GM19043 (cell line): ENCODE data around the gene PLXDC1.
"Not testable (repeated sequence)": the region's sequence is repeated elsewhere in the genome, so short reads cannot be mapped to it uniquely, and the experiment has no call there.

Source experiments
- ATAC-seq: cut with Tn5 transposase; IDR thresholded peaks from one replicate; pipeline ENCODE4 v1.9.1; 2021; ENCODE audit warnings: low read depth; ENCODE audit not compliant: unreplicated experiment

The PLXDC1 gene

GRCh38 chr17:39071573-39071972, 79.9 kb downstream of the PLXDC1 start:
- no peak for ATAC-seq

DNA sequence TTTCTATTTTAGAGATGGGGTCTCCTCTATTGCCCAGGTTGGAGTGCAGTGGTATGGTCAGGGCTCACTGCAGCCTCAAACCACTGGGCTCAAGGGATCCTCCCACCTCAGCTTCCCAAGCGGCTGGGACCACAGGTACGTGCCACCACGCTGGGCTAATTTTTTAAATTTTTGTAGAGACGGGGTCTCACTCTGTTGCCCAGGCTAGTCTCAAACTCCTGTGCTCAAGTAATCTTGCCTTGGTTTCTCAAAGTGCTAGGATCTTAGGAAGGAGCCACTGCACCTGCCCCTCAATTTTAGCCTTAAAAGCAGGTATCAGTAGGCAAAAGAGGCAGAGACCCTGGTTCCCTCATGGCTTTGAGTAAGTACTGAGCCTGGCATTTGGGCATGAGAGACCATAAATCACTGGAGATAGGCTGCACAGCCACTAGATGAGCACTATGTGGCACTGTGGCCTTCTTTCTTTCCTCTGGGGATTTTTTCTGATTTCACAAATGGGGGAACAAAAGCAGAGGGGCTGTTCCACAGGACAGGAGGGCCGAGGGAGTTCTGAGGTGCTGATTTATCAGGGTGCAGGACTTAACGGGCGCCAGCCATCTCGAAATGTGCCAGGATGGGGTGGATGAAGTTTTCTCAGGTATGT, 82.2 kb downstream of the PLXDC1 start:
- ATAC-seq, result no peak

GRCh38 chr17:39064819-39065218, 86.6 kb downstream of the PLXDC1 start:
- ATAC-seq, result no peak

- ATAC-seq, result no peak
These were observed 87.1 kb downstream of the PLXDC1 start for GRCh38 chr17:39064374-39064773.

GRCh38 chr17:39063681-39064069, 87.8 kb downstream of the PLXDC1 start:
- no peak for ATAC-seq

- no peak for ATAC-seq
These were observed 88.4 kb downstream of the PLXDC1 start for GRCh38 chr17:39062846-39063680.

GRCh38 chr17:39058524-39058923, 92.9 kb downstream of the PLXDC1 start:
- no peak for ATAC-seq

- ATAC-seq, result no peak
These were observed 93.7 kb downstream of the PLXDC1 start for GRCh38 chr17:39057701-39058206.

- no peak for ATAC-seq
These were observed 97.3 kb downstream of the PLXDC1 start for GRCh38 chr17:39054111-39054645.

DNA sequence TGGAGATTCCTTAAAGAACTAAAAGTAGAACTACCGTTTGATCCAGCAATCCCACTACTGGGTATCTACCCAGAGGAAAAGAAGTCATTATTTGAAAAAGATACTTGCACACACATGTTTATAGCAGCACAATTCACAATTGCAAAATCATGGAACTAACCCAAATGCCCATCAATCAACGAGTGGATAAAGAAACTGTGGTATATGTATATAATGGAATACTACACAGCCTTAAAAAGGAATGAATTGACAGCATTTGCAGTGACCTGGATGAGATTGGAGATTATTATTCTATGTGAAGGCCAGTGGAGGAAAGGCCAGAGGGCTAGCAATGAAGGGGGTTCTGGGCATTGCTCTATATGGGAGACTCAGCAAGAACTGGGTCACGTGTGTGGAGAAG, 99.0 kb downstream of the PLXDC1 start:
- ATAC-seq, result not testable (repeated sequence)

- no peak for ATAC-seq
These were observed 100.3 kb downstream of the PLXDC1 start for GRCh38 chr17:39051001-39051585.

- ATAC-seq, result no peak
These were observed 105.3 kb downstream of the PLXDC1 start for GRCh38 chr17:39045948-39046679.

- ATAC-seq, result no peak
These were observed 115.4 kb downstream of the PLXDC1 start for GRCh38 chr17:39036009-39036408.

DNA sequence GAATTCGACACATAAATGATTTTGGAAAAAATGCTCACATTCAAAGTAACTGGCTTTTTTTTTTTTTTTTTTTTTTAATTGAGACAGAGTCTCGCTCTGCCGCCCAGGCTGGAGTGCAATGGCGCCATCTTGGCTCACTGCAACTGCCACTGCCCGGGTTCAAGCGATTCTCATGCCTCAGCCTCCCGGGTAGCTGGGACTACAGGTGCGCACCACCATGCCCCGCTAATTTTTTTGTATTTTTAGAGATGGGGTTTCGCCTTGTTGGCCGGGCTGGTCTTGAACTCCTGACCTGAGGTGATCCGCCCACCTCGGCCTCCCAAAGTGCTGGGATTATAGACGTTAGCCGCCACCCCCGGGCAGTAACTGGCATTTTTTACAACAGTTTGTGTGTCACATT, 115.9 kb downstream of the PLXDC1 start:
- ATAC-seq, result not testable (repeated sequence)

DNA sequence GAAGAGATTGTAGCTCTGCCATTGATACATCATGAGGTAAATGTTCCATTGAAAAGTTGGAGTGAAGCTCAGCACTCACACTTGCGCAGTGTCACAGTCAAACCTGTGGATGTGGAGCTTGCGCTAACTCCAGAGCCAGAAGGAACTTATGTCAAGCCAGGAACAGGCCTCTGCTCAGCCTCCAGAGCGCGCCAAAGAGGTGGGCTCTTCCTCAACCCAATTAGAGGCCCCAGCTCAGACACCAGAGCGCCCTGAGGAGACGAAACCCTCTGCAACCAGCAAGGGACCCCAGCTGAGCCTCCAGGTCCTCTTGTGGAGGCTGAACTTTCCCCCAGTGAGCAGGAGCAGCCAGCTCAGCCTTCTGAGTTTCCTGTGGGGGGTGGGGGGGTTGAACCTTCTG, 122.7 kb downstream of the PLXDC1 start:
- ATAC-seq, result no peak

- ATAC-seq, result no peak
These were observed 123.9 kb downstream of the PLXDC1 start for GRCh38 chr17:39027455-39028035.

DNA sequence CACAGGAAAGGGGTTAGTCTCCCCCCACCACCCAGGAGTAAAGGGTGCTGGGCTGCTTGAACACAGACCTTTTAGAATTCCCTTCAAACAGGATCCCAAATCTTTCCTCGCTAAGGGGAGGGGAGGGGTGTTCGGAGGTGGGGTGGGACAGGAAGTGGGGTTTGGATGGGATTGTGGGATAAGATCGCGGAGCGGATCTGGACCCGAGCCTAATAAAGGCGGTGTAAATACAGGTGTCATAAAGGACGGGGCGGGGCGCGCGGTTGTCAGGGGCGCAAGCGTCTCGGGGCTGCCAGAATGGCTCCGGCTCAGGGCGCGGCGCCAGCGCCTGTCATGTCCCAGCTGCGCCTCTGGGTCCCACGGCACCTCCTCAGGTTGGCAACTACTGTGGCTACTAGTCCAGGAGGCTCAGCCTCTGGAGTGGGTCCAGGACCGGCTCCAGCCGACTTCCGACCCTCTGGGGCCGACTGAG, 124.4 kb downstream of the PLXDC1 start:
- no peak for ATAC-seq

DNA sequence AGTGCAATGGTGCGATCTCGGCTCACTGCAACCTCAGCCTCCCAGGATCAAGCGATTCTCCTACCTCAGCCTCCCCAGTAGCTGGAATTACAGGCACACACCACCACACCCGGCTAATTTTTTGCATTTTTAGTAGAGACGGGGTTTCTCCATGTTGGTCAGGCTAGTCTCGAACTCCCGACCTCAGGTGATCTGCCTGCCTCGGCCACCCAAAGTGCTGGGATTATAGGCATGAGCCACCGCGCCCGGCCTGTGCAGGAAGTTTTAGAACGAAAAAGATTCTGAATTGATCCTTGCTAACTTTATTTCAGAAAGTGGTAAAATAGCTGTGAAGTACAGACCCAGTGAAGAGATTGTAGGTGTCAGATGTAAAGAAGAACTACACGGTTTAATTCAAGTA, 125.1 kb downstream of the PLXDC1 start:
- not testable (repeated sequence) for ATAC-seq

DNA sequence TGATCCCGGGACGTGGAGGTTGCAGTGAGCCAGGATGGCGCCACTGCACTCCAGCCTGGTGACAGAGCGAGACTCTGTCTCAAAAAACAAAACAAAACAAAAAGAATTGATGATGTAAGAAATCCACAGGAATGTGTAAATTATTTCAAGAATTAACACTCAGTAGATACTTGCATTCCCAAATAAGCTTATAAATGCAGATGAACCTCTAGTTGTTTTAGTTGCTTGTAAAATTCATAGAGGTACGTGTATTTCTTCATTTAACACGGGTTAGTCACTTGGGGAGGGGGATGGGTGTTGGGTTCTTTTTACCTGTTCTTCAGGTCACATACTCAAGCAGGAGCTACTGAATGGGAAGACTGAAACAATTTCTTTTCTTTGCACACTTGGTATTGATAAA, 128.5 kb downstream of the PLXDC1 start:
- ATAC-seq, result no peak

DNA sequence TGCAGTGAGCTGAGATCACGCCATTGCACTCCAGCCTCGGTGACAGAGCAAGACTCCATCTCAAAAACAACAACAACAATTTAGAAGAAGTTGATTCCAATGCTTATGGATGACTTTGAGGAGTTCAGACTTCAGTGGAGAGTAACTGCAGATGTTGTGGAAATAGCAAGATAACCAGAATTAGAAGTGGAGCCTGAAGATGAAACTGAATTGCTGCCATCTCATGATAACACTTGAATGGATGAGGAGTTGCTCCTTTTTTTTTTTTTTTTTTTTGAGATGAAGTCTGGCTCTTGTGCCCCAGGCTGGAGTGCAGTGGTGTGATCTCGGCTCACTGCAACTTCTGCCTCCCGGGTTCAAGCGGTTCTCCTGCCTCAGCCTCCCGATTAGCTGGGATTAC, 131.4 kb downstream of the PLXDC1 start:
- not testable (repeated sequence) for ATAC-seq
